GM18873 (cell line): Measurements from ENCODE around the gene ATPAF2.

Experiments used
- ATAC-seq: cut with Tn5 transposase; IDR thresholded peaks from one replicate; pipeline ENCODE4 v1.9.1; 2021; ENCODE audit warnings: mild to moderate bottlenecking, moderate library complexity, moderate number of reproducible peaks; ENCODE audit not compliant: unreplicated experiment, low FRiP score

ATPAF2 gene

DNA sequence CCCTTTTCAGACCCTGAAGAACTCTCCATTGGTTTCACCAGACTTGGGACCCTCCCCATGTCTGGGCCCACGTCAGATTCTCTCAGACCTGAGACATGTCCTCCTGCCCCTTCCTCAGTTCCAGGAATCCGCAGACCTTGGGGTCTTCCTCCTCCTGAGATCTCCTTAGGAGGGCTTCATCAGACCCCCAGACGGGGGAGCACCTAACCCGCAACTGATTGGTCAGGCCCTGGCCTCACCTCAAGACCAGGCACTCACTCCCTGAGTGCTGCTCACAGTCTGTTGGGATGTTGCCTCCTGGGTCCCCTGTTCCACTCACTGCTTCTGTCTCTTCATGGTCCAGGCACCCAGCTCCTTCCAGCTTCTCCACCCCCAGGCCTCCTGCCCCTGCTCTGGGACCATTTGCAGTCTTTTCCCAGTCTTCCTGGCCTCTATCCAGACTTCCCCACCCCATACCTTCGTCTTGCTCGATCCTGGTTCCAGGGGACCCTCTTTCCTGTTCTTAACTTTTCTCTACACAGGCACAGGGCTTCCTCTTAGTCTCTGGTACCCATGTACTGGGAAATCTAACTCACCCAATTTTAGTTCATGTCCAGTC, 1.4 kb upstream of the ATPAF2 start:
- no peak for ATAC-seq

DNA sequence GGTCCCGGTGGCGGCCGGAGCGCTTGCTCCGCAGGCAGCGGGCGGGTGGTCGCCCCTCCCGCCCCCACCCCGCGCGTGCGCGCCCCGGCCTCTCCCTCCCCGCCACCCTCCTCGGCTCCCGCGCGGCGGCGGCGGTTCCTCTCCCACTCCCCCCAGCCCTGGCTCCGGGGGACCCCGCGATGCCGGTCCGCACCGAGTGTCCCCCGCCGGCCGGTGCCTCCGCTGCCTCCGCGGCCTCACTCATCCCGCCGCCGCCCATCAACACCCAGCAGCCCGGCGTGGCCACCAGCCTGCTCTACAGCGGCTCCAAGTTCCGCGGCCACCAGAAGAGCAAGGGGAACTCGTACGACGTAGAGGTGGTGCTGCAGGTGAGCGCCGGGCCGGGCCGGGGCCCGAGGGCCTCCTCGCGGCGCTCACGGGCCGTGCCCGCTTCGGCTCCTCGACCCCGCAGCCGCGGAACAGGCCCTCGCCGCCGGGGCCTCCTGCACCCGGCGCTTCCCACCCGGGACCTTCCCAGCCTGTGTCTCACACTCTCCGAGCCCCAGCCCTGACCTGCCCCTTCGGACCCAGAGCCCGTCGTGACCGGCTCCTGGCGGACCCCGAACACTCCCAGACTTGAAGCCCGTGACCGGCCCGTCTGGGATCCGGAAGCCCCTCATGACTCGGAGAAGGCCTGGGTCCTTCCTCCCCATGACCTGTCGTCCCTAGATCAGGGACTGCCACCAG, 730 bp upstream of the ATPAF2 start:
- ATAC-seq, result peak; percentile 7

DNA sequence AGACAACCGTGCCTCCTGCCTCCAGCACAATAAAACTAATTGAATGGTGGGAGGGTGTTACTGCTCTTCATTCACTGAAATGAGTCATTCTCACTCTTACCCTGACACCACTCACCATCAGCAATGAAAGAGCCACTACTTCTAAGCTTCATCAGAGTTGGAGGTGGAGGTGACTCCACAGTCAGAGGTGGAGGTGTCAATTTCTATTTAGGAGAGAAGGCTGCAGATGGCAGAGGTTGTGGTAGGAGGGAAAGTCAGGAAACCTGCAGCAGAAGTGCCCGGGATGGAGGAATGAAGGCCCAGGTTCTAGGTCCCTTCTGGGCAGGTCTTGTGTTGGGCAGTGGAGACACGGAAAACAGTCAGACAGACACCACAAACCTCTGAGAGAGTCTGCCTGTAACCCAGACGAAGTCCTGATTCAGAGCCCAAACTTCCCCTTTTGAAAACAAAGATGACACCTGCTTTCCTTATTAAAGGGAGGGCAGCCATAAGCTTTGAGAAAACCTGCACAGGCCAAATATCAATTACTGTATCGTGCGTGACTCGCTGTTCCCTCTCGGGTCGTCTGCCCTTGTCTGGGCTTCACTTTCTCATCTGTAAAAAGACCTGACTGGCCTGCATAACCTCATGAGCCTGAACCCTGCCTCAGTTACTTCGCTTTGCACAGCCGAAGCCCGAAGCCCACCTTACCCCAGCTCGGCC, 668 bp downstream of the ATPAF2 start:
- ATAC-seq, result no peak

DNA sequence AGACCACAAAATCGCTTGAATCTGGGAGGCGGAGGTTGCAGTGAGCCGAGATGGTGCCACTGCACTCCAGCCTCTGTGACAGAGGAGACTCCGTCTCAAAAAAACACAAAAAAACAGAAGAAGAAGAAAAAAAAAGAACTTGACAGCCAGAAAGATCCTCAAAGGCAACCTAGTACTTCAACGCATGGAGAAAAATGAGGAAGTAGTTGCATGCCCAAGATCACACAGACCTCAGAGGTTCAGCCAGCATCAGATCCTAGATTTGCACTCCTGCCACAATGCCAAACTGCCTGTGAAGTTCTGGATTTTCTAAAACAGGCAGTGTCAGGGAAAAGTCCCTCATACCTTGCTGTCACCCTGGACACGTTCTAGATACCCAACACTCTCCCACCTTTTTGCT, 1.5 kb downstream of the ATPAF2 start:
- ATAC-seq, result no peak

DNA sequence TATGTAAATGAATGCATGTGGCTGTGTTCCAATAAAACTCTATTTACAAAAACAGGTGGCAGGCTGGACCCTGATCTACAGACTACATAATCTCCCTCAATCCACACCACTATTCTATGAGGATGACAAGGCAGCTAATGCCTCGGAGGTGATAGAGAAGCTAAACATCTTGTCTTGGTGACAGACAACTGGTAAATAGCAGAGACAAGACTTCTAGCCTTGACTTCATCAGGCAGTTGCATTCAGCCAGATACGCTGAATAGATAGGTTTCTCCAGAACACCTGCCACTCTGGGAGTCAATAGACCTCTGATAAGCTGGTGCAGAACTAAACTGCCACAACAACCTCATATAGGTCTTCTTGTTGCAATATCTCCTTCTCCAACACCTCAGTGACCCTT, 3.3 kb downstream of the ATPAF2 start:
- ATAC-seq, result no peak

DNA sequence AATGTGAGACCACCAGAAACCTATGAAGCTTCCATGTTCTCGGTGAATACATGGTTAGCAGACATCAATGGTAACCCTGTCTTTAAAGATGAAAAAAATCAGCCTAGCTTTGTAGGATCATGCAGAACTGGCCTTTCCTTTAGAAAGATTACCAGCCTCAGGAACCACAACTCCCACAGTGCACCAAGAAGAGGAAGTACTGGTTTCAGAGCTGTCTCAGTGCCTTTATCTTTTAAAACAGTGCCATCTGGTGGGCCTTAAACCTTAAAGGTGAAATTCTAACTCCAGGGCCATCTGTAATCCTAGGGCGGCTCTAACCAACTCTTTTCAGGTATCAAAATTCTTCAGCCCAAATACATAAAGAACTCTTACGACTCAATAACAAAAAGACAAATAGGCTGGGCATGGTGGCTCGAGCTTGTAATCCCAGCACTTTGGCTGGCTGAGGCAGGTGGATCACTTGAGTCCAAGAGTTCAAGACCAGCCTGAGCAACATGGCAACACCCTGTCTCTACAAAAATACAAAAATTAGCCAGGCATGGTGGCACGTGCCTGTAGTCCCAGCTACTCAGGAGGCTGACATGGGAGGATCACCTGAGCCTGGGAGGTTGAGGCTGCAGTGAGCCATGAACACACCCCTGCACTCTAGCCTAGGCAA, 5.4 kb downstream of the ATPAF2 start:
- no peak for ATAC-seq

DNA sequence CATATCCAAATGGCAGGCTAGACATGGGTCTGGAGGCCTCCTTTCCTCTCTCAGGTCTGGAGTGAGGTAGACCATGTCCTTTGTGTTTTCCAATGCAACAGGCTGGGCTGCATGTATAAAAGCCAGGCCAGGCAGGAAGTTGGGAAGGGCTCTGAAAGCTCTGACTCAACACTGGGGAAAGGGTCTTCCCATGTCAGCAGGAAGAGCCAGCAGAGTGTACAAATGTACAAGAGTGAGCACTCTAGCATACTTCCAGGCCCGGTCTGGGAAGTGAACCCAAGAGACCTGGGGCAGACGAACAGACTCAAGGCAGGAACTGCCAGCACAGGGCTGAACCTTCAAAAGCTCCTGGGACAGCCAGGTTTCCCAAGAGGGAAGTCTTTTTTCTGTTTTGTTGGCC, 7.0 kb downstream of the ATPAF2 start:
- ATAC-seq, result no peak

DNA sequence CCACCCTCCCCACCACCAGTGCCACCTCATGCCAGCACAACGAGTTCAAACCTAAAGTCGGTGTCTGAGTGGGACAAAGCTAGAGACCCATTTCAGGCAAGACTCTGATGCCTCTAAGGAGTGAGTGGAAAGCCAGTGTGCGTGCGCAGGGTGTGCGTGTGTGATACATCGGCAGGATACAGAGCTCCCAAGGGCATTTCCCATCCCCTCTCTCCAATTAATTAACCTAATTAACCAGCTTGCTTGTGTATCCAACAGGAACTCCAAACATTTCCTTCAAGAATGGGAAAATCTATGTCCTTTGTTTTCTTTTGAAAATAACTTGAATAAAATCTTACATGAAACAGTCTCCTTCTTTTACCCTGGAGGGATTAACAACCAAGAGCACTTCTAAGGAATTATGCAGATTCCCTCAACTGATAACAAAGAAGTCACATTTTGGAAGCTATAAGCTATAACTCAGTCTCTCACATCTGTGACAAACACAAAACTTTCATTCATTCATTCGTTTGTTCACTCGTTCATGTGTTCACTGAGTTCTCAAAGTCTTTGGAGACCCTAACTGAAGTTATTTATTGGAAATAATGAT, 9.9 kb downstream of the ATPAF2 start:
- ATAC-seq, result no peak

DNA sequence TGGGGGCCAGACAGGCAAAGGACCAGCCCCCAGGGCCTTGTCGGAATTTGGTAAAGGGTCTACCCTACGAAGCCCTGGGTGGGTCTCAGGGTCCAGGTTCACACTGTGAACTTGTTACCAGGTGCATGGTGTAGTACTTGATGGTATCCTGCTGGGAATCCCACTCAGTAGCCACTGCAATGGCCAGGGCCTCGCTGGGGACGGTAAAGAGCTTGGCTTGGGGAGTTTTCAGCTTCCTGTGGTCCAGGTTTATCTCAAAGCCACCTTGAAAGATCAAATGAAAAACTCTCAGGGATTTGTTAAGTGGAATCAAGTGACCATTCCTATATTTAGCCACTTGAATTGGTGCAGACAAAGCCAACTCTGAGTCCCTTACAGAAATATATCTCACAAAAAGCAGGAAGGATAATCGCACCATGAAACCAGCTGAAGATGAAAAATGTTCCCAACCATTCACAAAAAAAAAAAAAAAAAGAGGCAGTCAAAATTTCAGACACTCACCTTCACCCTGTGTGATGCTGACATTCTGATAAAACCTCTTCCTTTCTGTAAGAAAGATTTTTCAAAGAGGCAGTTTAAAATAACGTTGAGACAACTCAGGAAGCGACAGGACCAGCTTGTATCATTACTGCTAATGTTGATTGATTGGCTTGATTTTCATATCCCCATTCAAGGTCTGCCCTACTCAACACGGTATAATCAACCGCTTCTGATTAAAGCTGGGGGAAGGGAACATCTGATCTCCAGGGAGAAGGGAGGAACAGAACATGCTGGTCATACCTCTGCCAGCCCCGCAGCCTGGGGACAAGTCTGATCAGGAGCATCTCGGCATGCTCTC, 10.6 kb downstream of the ATPAF2 start:
- no peak for ATAC-seq

DNA sequence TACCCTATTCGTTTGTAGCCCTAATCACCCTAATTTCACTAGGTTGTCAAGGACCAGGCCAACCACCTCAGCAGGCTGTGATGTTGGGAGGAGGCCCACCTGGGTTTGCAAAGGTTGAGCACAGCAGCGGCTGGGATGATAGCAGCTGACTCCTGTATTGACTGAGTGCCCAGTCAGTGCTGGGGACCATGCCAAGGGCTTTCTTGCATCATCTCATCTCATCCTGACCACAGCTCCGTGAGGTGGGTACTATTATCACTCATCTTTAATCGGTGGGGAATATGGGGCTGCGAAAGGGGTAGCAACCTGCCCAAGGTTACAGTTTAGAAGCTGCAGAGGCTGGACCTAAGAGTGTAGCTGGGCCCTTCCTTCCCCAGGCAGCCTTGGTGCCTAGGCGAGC, 11.7 kb downstream of the ATPAF2 start:
- ATAC-seq, result no peak

DNA sequence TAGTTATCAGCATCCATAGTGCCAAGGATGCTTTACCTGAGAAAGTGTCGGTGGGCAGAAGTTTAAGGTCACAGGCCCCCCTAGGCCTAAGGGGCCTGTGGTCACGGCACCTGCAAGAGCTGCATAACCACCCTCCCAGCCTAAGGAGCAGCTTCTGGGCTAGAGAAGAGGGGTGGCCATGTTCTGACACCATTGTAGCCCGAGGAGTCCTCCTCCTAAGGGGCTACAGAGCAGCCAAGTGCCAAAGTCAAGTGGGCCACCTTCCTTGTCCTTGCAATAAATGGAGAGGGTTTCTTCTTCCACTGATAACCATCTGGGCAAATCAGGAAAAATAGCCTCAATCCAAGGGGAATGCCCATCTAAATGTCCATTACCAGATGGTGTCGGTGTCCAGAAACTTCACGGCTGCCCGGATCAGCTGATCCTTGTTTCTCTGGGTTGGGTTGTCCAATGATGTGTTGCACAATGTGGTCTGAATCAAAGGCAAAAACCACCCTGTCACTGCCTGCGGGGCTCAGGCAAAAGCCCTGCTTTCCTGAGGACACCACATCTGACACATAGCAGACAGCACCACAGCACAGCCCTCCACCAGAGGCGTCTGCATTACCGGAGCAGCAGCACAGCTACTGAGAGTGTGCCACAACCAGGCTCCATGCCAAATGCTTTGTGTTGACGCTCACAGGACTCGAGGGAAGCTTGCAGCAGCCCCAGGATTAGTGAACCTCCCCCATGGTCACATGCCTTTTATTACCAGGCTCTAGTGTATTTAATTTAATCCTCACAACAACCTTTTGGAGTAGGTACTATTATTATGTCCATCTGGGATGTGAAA, 12.8 kb downstream of the ATPAF2 start:
- no peak for ATAC-seq

DNA sequence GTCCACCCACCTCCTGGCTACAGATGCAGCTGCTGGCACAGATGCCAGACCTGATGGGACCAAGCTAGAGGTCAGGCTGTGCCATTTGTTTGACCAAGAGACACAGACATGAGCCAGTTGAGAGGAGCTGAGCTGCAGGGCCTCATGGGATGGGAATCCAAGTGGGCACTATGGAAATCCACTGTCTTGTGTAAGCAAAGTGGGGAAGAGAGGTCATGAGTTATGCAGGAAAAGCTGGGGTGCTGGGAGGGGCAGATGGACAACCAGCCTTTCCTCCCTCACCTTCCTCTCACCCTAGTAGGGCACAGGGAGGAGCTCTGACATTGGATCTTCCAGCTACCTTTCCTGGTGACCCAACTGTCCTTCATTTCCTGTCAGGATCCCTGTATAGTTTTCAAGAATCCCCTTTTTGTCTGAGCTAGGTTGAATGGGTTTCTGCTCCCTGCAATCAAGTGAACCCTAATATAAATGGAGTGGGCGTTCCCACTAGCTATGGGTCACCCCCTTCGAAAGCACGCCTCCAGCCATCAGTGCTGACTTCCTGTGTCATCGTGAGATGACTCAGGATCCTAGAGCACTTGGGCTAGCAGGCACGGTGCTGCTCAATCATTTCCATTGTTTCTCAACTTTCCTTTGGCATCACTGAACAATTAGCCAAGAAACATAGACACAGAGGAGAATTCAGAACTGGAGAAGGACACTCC, 13.6 kb downstream of the ATPAF2 start:
- no peak for ATAC-seq

DNA sequence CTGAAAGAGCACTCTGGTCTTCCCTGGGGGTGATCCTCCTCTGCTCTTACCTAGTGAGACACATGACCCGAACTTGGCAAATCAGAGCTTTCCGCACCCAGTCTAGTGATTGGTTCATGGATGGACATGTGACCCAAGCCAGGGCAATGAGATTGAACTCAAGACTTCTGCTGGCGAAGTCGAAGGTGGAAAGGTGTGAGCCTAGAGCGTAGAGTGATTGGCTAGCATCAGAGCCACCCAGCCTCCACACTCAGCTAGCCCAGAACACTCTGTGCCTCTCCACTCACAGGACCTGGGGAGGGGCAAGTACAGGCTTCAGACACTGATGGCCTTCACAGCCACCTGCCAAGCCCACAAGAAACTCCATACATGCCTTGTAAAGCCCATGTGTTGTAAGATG, 17.6 kb downstream of the ATPAF2 start:
- ATAC-seq, result no peak

DNA sequence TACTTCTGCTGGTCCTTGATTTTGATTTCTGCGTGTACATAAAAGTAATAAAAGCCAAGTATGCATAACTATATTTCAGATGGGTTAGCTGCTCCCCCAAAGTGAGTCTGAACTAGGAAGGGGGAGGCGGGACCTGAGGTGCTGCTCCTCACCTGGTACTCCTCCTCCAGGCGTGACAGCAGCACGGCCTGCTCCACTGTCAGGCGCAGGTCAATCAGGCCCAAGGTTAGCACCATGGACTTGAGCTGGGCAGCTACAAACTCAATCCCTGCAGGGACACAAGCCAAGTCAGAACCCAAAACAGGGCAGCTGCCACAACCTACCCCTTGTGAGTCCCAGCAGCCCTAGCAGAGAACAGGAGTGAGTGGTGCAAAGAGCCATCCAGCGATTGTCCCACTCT, 18.0 kb downstream of the ATPAF2 start:
- no peak for ATAC-seq

DNA sequence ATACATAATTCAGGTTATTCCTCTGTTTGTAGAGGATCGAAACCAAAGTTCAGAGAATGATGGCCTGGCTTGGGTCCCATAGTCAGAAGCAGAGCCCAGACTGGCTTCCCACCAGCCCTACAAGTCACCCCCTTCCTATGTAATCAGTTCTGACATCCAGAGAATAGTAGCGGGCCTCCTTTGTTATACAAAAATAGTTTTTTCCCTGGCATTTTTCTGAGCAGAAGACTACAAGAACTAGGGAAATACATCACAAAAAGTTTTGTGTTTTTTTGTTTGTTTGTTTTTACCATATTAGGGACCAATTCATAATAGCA, 19.2 kb downstream of the ATPAF2 start:
- no peak for ATAC-seq

DNA sequence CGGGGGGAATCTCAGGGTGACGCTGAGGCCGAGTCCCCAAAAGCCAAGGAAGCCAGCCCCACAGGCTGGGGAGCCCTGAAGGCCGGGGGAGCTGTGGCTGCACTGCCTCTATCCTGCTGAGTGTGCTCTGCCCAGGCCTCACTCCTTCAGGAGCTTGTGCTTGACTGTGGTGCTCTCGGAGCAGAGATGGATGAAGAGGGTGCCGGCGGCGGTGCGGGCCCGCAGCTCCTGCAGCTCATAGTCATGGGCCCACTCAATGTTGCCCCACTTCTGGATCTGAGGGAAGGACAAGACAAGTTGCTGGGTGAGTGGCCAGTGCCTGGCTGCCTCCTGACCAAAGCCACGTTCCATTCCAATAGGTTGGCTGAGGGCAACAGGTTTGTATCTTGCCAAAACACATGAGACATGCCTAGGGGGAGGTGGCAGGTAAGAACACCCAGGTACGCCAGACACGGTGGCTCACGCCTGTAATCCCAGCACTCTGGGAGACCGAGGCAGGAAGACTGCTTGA, 20.5 kb downstream of the ATPAF2 start:
- ATAC-seq, result no peak

DNA sequence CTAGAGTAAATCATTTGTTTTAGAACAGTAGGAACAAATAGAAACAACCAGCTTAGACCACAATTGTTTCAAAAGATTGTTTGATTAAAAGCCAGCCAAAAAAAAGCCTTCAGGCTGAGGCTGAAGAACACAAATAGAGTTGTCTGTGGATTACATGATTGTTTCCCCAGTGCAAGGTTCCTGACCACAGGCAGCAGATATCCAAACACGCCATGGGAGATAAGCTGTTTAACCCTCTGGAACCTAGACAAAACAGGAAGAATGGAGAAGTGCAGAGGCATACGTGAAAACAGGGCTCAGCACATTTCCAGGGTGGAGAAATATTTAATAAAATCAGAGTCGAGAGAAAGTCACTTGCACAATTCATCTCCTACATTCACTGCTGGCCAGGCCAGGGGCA, 21.0 kb downstream of the ATPAF2 start:
- no peak for ATAC-seq

DNA sequence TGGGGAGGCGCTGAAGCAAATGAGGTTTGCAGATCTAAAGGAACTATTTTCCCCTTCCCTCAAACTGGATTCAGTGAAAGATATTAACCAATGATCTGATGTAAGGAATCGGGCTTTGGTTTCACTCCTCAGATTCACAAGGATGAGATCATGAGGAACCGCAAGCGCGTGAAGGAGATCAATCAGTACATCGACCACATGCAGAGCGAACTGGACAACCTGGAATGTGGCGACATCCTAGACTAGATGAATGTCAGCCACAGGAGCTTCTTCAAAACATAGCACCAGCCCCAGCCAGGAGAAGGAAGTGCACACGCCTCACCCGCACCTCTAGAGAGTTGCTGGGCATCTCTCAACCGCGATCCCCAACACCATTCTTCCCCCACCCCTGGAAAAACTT, 22.5 kb downstream of the ATPAF2 start:
- no peak for ATAC-seq

DNA sequence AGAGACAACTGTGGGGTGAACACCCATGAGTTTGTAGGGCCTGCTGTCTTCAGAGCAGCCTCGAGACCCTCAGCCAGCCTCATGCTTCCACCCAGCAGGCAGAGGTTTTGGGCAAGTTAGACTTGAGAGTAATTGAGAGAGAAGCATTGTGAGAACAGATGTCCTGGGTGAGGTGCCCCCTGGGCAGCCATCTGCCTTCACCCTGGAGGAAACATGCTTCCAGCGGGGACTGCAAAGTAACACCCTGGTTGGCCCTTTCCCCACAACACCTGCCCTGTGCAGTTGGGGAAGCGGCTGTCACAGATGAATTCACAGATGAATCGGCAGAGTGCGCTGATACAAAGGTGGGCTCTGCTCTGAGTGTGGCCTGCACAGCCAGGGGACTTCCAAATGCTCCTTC, 23.4 kb downstream of the ATPAF2 start:
- ATAC-seq, result no peak
